Measurements from ENCODE around the gene IL1RAP.

The IL1RAP gene

GRCh38 chr3:190577225-190577624 lies 63.3 kb downstream of the IL1RAP start:
- DNase-seq (ENCODE audit: low spot score), result no peak

GRCh38 chr3:190579514-190580137 lies 65.7 kb downstream of the IL1RAP start:
- no peak for DNase-seq (ENCODE audit: low spot score)

- DNase-seq (ENCODE audit: low spot score), result no peak
Measured at GRCh38 chr3:190580417-190580816, 66.5 kb downstream of the IL1RAP start.

- DNase-seq (ENCODE audit: low spot score), result peak; percentile 15
Measured at GRCh38 chr3:190581041-190581541, 67.2 kb downstream of the IL1RAP start.

GRCh38 chr3:190582667-190583066 lies 68.8 kb downstream of the IL1RAP start:
- DNase-seq (ENCODE audit: low spot score), result no peak

GRCh38 chr3:190585805-190586630 lies 72.1 kb downstream of the IL1RAP start:
- peak; percentile 81 for DNase-seq (ENCODE audit: low spot score)

GRCh38 chr3:190586631-190587011 lies 72.7 kb downstream of the IL1RAP start:
- DNase-seq (ENCODE audit: low spot score), result peak; percentile 34

GRCh38 chr3:190588570-190588969 lies 74.7 kb downstream of the IL1RAP start:
- no peak for DNase-seq (ENCODE audit: low spot score)

- DNase-seq (ENCODE audit: low spot score), result no peak
Measured at GRCh38 chr3:190589326-190589725, 75.4 kb downstream of the IL1RAP start.

- DNase-seq (ENCODE audit: low spot score), result no peak
Measured at GRCh38 chr3:190591080-190591479, 77.2 kb downstream of the IL1RAP start.

GRCh38 chr3:190593075-190593474 lies 79.2 kb downstream of the IL1RAP start:
- no peak for DNase-seq (ENCODE audit: low spot score)

GRCh38 chr3:190594171-190594570 lies 80.3 kb downstream of the IL1RAP start:
- DNase-seq (ENCODE audit: low spot score), result no peak

- DNase-seq (ENCODE audit: low spot score), result no peak
Measured at GRCh38 chr3:190595179-190595795, 81.4 kb downstream of the IL1RAP start.

- no peak for DNase-seq (ENCODE audit: low spot score)
Measured at GRCh38 chr3:190595807-190596206, 81.9 kb downstream of the IL1RAP start.

- DNase-seq (ENCODE audit: low spot score), result no peak
Measured at GRCh38 chr3:190596349-190597285, 82.7 kb downstream of the IL1RAP start.

GRCh38 chr3:190597291-190597690 lies 83.4 kb downstream of the IL1RAP start:
- DNase-seq (ENCODE audit: low spot score), result no peak

- no peak for DNase-seq (ENCODE audit: low spot score)
Measured at GRCh38 chr3:190601622-190602021, 87.7 kb downstream of the IL1RAP start.

GRCh38 chr3:190605385-190605784 lies 91.5 kb downstream of the IL1RAP start:
- no peak for DNase-seq (ENCODE audit: low spot score)

- no peak for DNase-seq (ENCODE audit: low spot score)
Measured at GRCh38 chr3:190606596-190606995, 92.7 kb downstream of the IL1RAP start.

GRCh38 chr3:190607021-190607420 lies 93.1 kb downstream of the IL1RAP start:
- DNase-seq (ENCODE audit: low spot score), result no peak

GRCh38 chr3:190608850-190609589 lies 95.1 kb downstream of the IL1RAP start:
- no peak for DNase-seq (ENCODE audit: low spot score)

Measured in AG08396 (cell line).